GM19452 (cell line): Measurements from ENCODE around the gene BMP2K.

Source experiments
- ATAC-seq: cut with Tn5 transposase; IDR thresholded peaks from one replicate; pipeline ENCODE4 v1.9.1; 2021; ENCODE audit not compliant: unreplicated experiment

BMP2K gene

GRCh38 chr4:78923464-78924312, 147.5 kb downstream of the BMP2K start:
- no peak for ATAC-seq

GRCh38 chr4:78926826-78927225, 150.7 kb downstream of the BMP2K start:
- no peak for ATAC-seq

- no peak for ATAC-seq
These were observed 152.7 kb downstream of the BMP2K start for GRCh38 chr4:78928835-78929234.

GRCh38 chr4:78930016-78930629, 154.0 kb downstream of the BMP2K start:
- no peak for ATAC-seq

- no peak for ATAC-seq
These were observed 160.8 kb downstream of the BMP2K start for GRCh38 chr4:78936989-78937388.

- no peak for ATAC-seq
These were observed 161.7 kb downstream of the BMP2K start for GRCh38 chr4:78937837-78938236.

- ATAC-seq, result no peak
These were observed 162.3 kb downstream of the BMP2K start for GRCh38 chr4:78938474-78938867.

- ATAC-seq, result peak; percentile 98
These were observed 162.9 kb downstream of the BMP2K start, which contains the start of gene PAQR3 for GRCh38 chr4:78938868-78939666. TSS of gene PAQR3 (minus strand) at chr4:78939438. CDS start at chr4:78939224, 214 bp downstream.

- peak; percentile 22 for ATAC-seq
These were observed 163.5 kb downstream of the BMP2K start for GRCh38 chr4:78939667-78940008.

- ATAC-seq, result no peak
These were observed 164.6 kb downstream of the BMP2K start for GRCh38 chr4:78940752-78941151.

- ATAC-seq, result no peak
These were observed 168.2 kb downstream of the BMP2K start for GRCh38 chr4:78944381-78944780.

- no peak for ATAC-seq
These were observed 169.6 kb downstream of the BMP2K start for GRCh38 chr4:78945651-78946179.

GRCh38 chr4:78949735-78950134, 173.6 kb downstream of the BMP2K start:
- no peak for ATAC-seq

- peak; percentile 70 for ATAC-seq
These were observed 175.8 kb downstream of the BMP2K start for GRCh38 chr4:78951862-78952472.

GRCh38 chr4:78953231-78953630, 177.1 kb downstream of the BMP2K start:
- ATAC-seq, result no peak

GRCh38 chr4:78953769-78954666, 177.9 kb downstream of the BMP2K start:
- ATAC-seq, result no peak

- no peak for ATAC-seq
These were observed 180.8 kb downstream of the BMP2K start for GRCh38 chr4:78956975-78957374.

- no peak for ATAC-seq
These were observed 184.8 kb downstream of the BMP2K start for GRCh38 chr4:78960926-78961325.
